Heart left ventricle (tissue), 16 donors: ENCODE results near the gene STPG2. TPM values are rescaled to one million over a fixed set of nuclear protein-coding genes. Genes with fewer than 3 reads are reported as not detected.

Experiments used
- ATAC-seq, 4 donors: fragments of 200-7000 bp; cut with Tn5 transposase; one replicate each; pipeline ENCODE4 v1.9.1; 2020 to 2022; ENCODE audit warnings: moderate library complexity in 4 of 4, mild to moderate bottlenecking in 3 of 4, moderate number of reproducible peaks in 1 of 4
- DNase-seq, 5 donors: peaks; one replicate each; pipeline ENCODE4 v3.0.0-alpha.2; 2020
- H3K27ac ChIP-seq, 12 donors: fragments of 200-600 bp; sonication (generic) in 4 of 12; one replicate each; pipeline versions ENCODE4 v1.5.0 to v1.8.0; 2016 to 2022; ENCODE audit warnings: mild to moderate bottlenecking in 2 of 12
- H3K27me3 ChIP-seq, 9 donors: fragments of 200-600 bp; sonication (generic) in 2 of 9; one replicate each; pipeline versions ENCODE4 v1.5.1 to v1.8.0; 2016 to 2022; ENCODE audit warnings: mild to moderate bottlenecking in 3 of 9
- H3K36me3 ChIP-seq, 9 donors: fragments of 200-600 bp; sonication (generic) in 2 of 9; one replicate each; pipeline versions ENCODE4 v1.5.0 to v1.8.0; 2018 to 2022; ENCODE audit warnings: mild to moderate bottlenecking in 2 of 9
- H3K4me1 ChIP-seq, 12 donors: fragments of 200-600 bp; sonication (generic) in 4 of 12; one replicate each; pipeline versions ENCODE4 v1.5.0 to v1.8.0; 2016 to 2022; ENCODE audit warnings: mild to moderate bottlenecking in 3 of 12
- H3K4me3 ChIP-seq, 12 donors: fragments of 200-600 bp; sonication (generic) in 4 of 12; one replicate each; pipeline versions ENCODE4 v1.5.0 to v1.8.0; 2017 to 2022; ENCODE audit warnings: mild to moderate bottlenecking in 9 of 12, moderate library complexity in 4 of 12
- H3K9me3 ChIP-seq, 12 donors: fragments of 200-600 bp; sonication (generic) in 4 of 12; one replicate each; pipeline versions ENCODE4 v1.5.0 to v1.8.0; 2016 to 2022; ENCODE audit warnings: mild to moderate bottlenecking in 1 of 12
- POLR2A ChIP-seq, 2 donors: fragments of 450-650 bp; IDR thresholded peaks; one replicate each; pipeline ENCODE4 v1.6.1; 2017; ENCODE audit warnings: antibody characterized with exemption in 2 of 2, mild to moderate bottlenecking in 2 of 2, moderate library complexity in 2 of 2
- WGBS, 4 donors: extraction: QIAGEN DNeasy Blood & Tissue Kit in 2 of 4; methylation state at CpG; one replicate each; pipeline versions ENCODE4 v1.1.5 to v1.1.7; 2013 to 2018; 5-methylcytosine and 5-hydroxymethylcytosine counted together
- intact Hi-C, 10 donors: fragments of 100-400 bp; cut with DNase I; formaldehyde crosslinking; loops; one replicate each; pipeline versions ENCODE4 v1.11.1 to v1.14.2; 2022
- polyA plus RNA-seq, 2 donors: library from polyadenylated mRNA; stranded (reverse); fragments of 200-250 nt; gene quantifications; one replicate each; pipeline ENCODE4 v1.2.3, GENCODE V29; 2013
- total RNA-seq, 9 donors: library from RNA; depleted of rRNA in 2 of 9; stranded (reverse); fragments of >200 nt in 2 of 9; fragmentation: NEBNext Ultra II Directional in 3 of 9; extraction: Animal tissue kit (Norgen Biotek cat#: 25700) in 3 of 9; gene quantifications; one replicate each; pipeline versions ENCODE4 v1.1.0 to v1.2.4, GENCODE V29; 2016 to 2023
- TF ChIP-seq, protein P1 (sequence below), 12 donors: fragments of 200-600 bp; sonication (generic) in 4 of 12; IDR thresholded peaks; one replicate each; pipeline versions ENCODE4 v1.5.0 to v1.8.0; 2018 to 2022; ENCODE audit warnings: antibody characterized with exemption in 12 of 12, mild to moderate bottlenecking in 5 of 12
- donor health status: ischemic (EF 13 %, LVEDD 7.1; RV severe dilation, severe dysfunction).
- donor health status: healthy with polysubstance abuse.
- donor health status: DM: no; HTN: yes; CAD: no.
- donor health status: DM: no; HTN: no; CAD: no.
- donor health status: ischemic (EF 25% LVEDD 6.9; RV normal size, moderate dysfunction).
- donor health status: ischemic (EF 25% LVEDD 5.7; RV mildly dilated, moderate dysfunction).
- donor health status: healthy.
- donor health status: DM: yes; HTN: yes; CAD: no.
- donor health status: ischemic (EF 35%, LVEDD 5.7; RV mildly dilated, moderate dysfunction).
- donor health status: nonischemic (EF 11% LVEDD 7.7; RV severe dilation, severe dysfunction).
- donor health status: DM: yes; HTN: yes; CAD: no.
- donor health status: PGD.
- donor health status: ischemic (EF 29% LVEDD 5.4; RV normal size, mild dysfunction).
- donor health status: nonischemic (EF 23%, LVEDD 6.1; RV moderate dilation, normal function).

The STPG2 gene
- total and polyA plus RNA-seq, 11 donors, result 0.16 to 0.71 (median 0.32) TPM; not detected in 4

DNA sequence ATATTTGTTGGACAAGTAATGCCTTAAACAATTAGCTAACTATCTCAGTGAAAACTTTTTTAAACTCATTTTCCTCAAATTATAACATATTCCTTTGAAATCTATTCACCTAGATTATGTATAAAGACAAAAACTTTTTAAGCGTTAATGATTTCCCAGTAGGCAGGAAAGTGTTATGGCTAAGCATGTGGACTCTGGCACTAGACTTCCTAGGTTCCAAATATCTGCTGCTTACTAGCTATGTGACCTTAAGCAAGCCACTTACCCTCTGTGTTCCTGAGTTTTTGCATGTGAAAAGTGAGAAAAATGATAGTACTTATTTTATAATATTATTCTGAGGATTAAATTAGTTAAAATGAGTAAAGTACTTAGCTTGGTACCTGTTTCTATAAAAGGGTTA is 301.8 kb downstream of the STPG2 start:
- intact Hi-C loops, result no loop called here
- Histone ChIP-seq H3K27ac (no peak overlapping the region), H3K27me3 (no peaks in the 10 kb centered on the region), H3K4me1 (no peaks in the 10 kb centered on the region), H3K9me3 (no peaks in the 10 kb centered on the region), H3K4me3 (no peak overlapping the region), H3K36me3 (no peaks in the 10 kb centered on the region)
- no peak for DNase-seq
- no peak for ATAC-seq
- 83 to 98% (median 90%) methylated on average over 1 of the region's 1 CpG for WGBS, 4 donors
- TF ChIP-seq POLR2A (IDR thresholded peaks at IDR 0.05), result no peak
- TF ChIP-seq, protein P1, sequence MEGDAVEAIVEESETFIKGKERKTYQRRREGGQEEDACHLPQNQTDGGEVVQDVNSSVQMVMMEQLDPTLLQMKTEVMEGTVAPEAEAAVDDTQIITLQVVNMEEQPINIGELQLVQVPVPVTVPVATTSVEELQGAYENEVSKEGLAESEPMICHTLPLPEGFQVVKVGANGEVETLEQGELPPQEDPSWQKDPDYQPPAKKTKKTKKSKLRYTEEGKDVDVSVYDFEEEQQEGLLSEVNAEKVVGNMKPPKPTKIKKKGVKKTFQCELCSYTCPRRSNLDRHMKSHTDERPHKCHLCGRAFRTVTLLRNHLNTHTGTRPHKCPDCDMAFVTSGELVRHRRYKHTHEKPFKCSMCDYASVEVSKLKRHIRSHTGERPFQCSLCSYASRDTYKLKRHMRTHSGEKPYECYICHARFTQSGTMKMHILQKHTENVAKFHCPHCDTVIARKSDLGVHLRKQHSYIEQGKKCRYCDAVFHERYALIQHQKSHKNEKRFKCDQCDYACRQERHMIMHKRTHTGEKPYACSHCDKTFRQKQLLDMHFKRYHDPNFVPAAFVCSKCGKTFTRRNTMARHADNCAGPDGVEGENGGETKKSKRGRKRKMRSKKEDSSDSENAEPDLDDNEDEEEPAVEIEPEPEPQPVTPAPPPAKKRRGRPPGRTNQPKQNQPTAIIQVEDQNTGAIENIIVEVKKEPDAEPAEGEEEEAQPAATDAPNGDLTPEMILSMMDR (IDR thresholded peaks at IDR 0.05), result no peak

DNA sequence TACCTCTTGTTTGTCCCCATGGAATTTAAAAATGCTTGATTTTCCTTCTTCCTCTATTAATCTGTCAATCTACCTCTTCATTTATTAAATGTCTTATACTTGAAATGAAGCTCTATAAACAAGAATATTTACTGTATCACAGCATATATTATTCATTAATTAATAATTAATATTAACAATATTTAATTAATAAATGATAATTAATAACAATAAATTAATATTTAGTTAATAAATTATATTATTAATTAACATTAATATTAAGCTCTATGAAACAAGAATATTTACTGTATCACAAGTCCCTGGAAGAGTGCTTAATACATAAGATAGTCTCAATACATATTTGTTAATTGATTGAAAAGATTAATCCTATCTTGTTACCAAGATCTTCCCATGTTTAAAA is 306.6 kb downstream of the STPG2 start:
- DNase-seq (no peak), ATAC-seq (no peak)
- Histone ChIP-seq H3K4me1 (no peaks in the 10 kb centered on the region), H3K27me3 (no peaks in the 10 kb centered on the region), H3K9me3 (peaks cover 0 to 8% (median 0%) of the 10 kb centered on the region in 12 donors), H3K27ac (no peak overlapping the region), H3K4me3 (no peak overlapping the region), H3K36me3 (no peaks in the 10 kb centered on the region)
- intact Hi-C loops, result no loop called here
- TF ChIP-seq, protein P1 (IDR thresholded peaks at IDR 0.05), result no peak
- TF ChIP-seq POLR2A (IDR thresholded peaks at IDR 0.05), result no peak

DNA sequence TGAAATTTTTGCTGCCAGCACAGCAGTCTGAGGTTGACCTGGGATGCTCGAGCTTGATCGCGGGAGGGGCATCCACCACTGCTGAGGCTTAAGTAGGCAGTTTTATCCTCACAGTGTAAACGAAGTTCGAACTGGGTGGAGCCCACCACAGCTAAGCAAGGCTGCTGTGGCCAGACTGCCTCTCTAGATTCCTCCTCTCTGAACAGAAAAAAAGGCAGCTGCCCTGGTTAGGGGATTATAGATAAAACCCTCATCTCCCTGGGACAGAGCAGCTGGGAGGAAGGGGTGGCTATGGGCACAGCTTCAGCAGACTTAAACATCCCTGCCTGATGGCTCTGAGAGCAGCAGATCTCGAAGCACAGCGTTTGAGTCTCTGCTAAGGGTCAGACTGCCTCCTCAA is 314.6 kb downstream of the STPG2 start:
- DNase-seq, result no peak
- Histone ChIP-seq H3K27me3 (no peaks in the 10 kb centered on the region), H3K4me3 (no peak overlapping the region), H3K4me1 (no peaks in the 10 kb centered on the region), H3K27ac (no peak overlapping the region), H3K36me3 (no peaks in the 10 kb centered on the region), H3K9me3 (peaks cover 0 to 8% (median 0%) of the 10 kb centered on the region in 12 donors)
- 78 to 87% (median 84%) methylated on average over 7 of the region's 7 CpGs for WGBS, 4 donors
- TF ChIP-seq POLR2A (IDR thresholded peaks at IDR 0.05), result no peak
- intact Hi-C loops, result no loop called here
- no peak for ATAC-seq

DNA sequence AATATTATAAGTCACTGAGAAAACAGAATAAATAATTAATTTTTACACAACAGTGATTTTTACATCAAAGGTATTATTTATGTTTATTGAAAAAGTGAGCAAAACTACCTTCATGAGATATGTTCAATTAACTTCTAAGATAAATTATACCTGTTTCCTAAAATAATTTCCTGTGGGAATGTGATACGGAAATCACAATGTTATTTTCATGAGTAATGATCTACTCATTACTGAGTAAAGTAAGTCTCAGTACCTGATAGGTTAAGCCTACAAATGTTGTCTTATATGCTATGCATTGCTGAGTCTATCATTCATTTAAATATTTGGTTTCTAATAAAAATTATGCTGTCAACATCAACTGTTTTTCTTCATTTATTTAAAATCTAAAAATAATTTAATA is 324.0 kb downstream of the STPG2 start:
- no peak overlapping the region for H3K27ac ChIP-seq
- H3K36me3 ChIP-seq, result no peaks in the 10 kb centered on the region
- TF ChIP-seq POLR2A (IDR thresholded peaks at IDR 0.05), result no peak
- TF ChIP-seq, protein P1 (IDR thresholded peaks at IDR 0.05), result no peak
- 59 to 82% (median 77%) methylated on average over 1 of the region's 1 CpG for WGBS, 4 donors
- no peak for ATAC-seq
- H3K4me1 ChIP-seq, result no peaks in the 10 kb centered on the region
- DNase-seq, result no peak
- intact Hi-C loops, result no loop called here
- H3K27me3 ChIP-seq, result no peaks in the 10 kb centered on the region
- H3K9me3 ChIP-seq, result peaks cover 0 to 2% (median 0%) of the 10 kb centered on the region in 12 donors
- no peak overlapping the region for H3K4me3 ChIP-seq

DNA sequence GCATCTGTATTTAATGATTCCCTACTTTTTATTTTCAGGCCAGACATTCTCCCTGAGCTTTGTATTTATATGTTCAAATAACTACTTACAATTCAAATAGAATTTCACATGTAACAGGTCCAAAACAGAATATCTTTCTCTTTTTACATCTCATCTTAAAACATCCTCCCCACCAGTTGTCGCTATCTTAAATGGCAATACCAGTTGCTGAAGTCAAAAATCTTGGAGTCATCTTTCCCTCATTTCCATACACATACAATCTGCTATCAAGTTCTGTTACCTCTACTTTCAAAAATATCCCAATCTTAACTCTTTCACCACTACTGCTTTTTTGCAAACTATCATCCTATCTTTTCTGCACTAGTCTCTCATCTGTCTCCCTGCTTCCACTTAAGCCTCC is 330.5 kb downstream of the STPG2 start:
- no peak overlapping the region for H3K4me3 ChIP-seq
- TF ChIP-seq, protein P1 (IDR thresholded peaks at IDR 0.05), result no peak
- TF ChIP-seq POLR2A (IDR thresholded peaks at IDR 0.05), result no peak
- H3K9me3 ChIP-seq, result no peaks in the 10 kb centered on the region
- 93 to 98% (median 96%) methylated on average over 1 of the region's 1 CpG for WGBS, 4 donors
- H3K4me1 ChIP-seq, result no peaks in the 10 kb centered on the region
- intact Hi-C loops, result no loop called here
- H3K36me3 ChIP-seq, result no peaks in the 10 kb centered on the region
- ATAC-seq (no peak), DNase-seq (no peak)
- H3K27ac ChIP-seq, result no peak overlapping the region
- H3K27me3 ChIP-seq, result no peaks in the 10 kb centered on the region
